GM12875 (cell line): ENCODE results near the gene WDFY3.

Source experiments
- H3K4me3 ChIP-seq: one replicate; pipeline ENCODE4 v1.5.1; 2011; ENCODE audit warnings: low read depth, low read length, control low read depth
- CTCF ChIP-seq: IDR thresholded peaks from 2 replicates; pipeline ENCODE4 v1.5.1; 2011; ENCODE audit warnings: low read depth, mild to moderate bottlenecking, control low read depth, inconsistent platforms, low read length, moderate library complexity, borderline replicate concordance; ENCODE audit not compliant: insufficient read depth

WDFY3 gene

GRCh38 chr4:84782517-84782916 lies 184.0 kb downstream of the WDFY3 start:
- TF ChIP-seq CTCF, result no peak
- no peak overlapping the region for H3K4me3 ChIP-seq

GRCh38 chr4:84780719-84781118 lies 185.8 kb downstream of the WDFY3 start:
- no peak overlapping the region for H3K4me3 ChIP-seq
- TF ChIP-seq CTCF, result no peak

GRCh38 chr4:84778041-84778440 lies 188.4 kb downstream of the WDFY3 start:
- no peak overlapping the region for H3K4me3 ChIP-seq
- TF ChIP-seq CTCF, result no peak

GRCh38 chr4:84767168-84767567 lies 199.3 kb downstream of the WDFY3 start:
- no peak for TF ChIP-seq CTCF
- no peak overlapping the region for H3K4me3 ChIP-seq

- H3K4me3 ChIP-seq, result no peak overlapping the region
- TF ChIP-seq CTCF, result no peak
Observed at GRCh38 chr4:84753321-84753972, 213.0 kb downstream of the WDFY3 start.

- H3K4me3 ChIP-seq, result no peak overlapping the region
- TF ChIP-seq CTCF, result no peak
Observed at GRCh38 chr4:84751707-84752106, 214.8 kb downstream of the WDFY3 start.

- no peak for TF ChIP-seq CTCF
- H3K4me3 ChIP-seq, result no peak overlapping the region
Observed at GRCh38 chr4:84750960-84751283, 215.6 kb downstream of the WDFY3 start.
